ENCODE measurements around the gene INTS11.
A peak's percentile ranks its signal among the peaks of the same experiment; 100 is the strongest.

The INTS11 gene

GRCh38 chr1:1345384-1345783, 20.9 kb upstream of the INTS11 start:
- no peak for ATAC-seq
- TF ChIP-seq ZNF8 (CRISPR knock-in tag; IDR thresholded peaks at IDR 0.05) (no peak), ZFP30 (CRISPR knock-in tag; IDR thresholded peaks at IDR 0.05) (no peak), RARB (CRISPR knock-in tag; IDR thresholded peaks at IDR 0.05) (no peak), CSDC2 (CRISPR knock-in tag; IDR thresholded peaks at IDR 0.05) (no peak), ZNF565 (CRISPR knock-in tag; conservative IDR thresholded peaks at IDR 0.05; ENCODE audit: low read depth) (no peak), ZNF70 (CRISPR knock-in tag; IDR thresholded peaks at IDR 0.05) (no peak), BACH2 (CRISPR knock-in tag; IDR thresholded peaks at IDR 0.05; ENCODE audit: borderline replicate concordance) (no peak), POU6F1 (CRISPR knock-in tag; IDR thresholded peaks at IDR 0.05; ENCODE audit: borderline replicate concordance, low read depth) (no peak), ZC3H10 (CRISPR knock-in tag; IDR thresholded peaks at IDR 0.05) (no peak), OSR1 (CRISPR knock-in tag; IDR thresholded peaks at IDR 0.05) (no peak), TCF4 (CRISPR knock-in tag; IDR thresholded peaks at IDR 0.05; ENCODE audit: borderline replicate concordance) (no peak), ESRRG (CRISPR knock-in tag; IDR thresholded peaks at IDR 0.05) (no peak), ARNTL (CRISPR knock-in tag; IDR thresholded peaks at IDR 0.05; ENCODE audit: borderline replicate concordance, low read depth) (no peak), ISL1 (CRISPR knock-in tag; IDR thresholded peaks at IDR 0.05) (no peak), CREB5 (CRISPR knock-in tag; IDR thresholded peaks at IDR 0.05; ENCODE audit: low read depth) (no peak), PPARA (CRISPR knock-in tag; IDR thresholded peaks at IDR 0.05; ENCODE audit: borderline replicate concordance) (no peak), GLIS3 (CRISPR knock-in tag; IDR thresholded peaks at IDR 0.05) (no peak)
- TF ChIP-seq, protein P1, sequence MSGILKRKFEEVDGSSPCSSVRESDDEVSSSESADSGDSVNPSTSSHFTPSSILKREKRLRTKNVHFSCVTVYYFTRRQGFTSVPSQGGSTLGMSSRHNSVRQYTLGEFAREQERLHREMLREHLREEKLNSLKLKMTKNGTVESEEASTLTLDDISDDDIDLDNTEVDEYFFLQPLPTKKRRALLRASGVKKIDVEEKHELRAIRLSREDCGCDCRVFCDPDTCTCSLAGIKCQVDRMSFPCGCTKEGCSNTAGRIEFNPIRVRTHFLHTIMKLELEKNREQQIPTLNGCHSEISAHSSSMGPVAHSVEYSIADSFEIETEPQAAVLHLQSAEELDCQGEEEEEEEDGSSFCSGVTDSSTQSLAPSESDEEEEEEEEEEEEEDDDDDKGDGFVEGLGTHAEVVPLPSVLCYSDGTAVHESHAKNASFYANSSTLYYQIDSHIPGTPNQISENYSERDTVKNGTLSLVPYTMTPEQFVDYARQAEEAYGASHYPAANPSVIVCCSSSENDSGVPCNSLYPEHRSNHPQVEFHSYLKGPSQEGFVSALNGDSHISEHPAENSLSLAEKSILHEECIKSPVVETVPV (CRISPR knock-in tag; IDR thresholded peaks at IDR 0.05): no peak

GRCh38 chr1:1344655-1345361, 20.3 kb upstream of the INTS11 start:
- peak; percentile 66 for ATAC-seq
- no peak for TF ChIP-seq CREB5 (CRISPR knock-in tag; IDR thresholded peaks at IDR 0.05; ENCODE audit: low read depth)
- no peak for TF ChIP-seq OSR1 (CRISPR knock-in tag; IDR thresholded peaks at IDR 0.05)
- TF ChIP-seq BACH2 (CRISPR knock-in tag; IDR thresholded peaks at IDR 0.05; ENCODE audit: borderline replicate concordance): no peak
- TF ChIP-seq ZNF70 (CRISPR knock-in tag; IDR thresholded peaks at IDR 0.05): no peak
- TF ChIP-seq ZNF565 (CRISPR knock-in tag; conservative IDR thresholded peaks at IDR 0.05; ENCODE audit: low read depth): no peak
- TF ChIP-seq, protein P1 (CRISPR knock-in tag; IDR thresholded peaks at IDR 0.05): no peak
- no peak for TF ChIP-seq ZC3H10 (CRISPR knock-in tag; IDR thresholded peaks at IDR 0.05)
- TF ChIP-seq ZFP30 (CRISPR knock-in tag; IDR thresholded peaks at IDR 0.05): no peak
- no peak for TF ChIP-seq ZFP3 (CRISPR knock-in tag; IDR thresholded peaks at IDR 0.05)
- no peak for TF ChIP-seq PATZ1 (CRISPR knock-in tag; IDR thresholded peaks at IDR 0.05; ENCODE audit: borderline replicate concordance)
- no peak for TF ChIP-seq GLIS3 (CRISPR knock-in tag; IDR thresholded peaks at IDR 0.05)
